ENCODE data around the gene OR2A14. TPM values are rescaled to one million over a fixed set of nuclear protein-coding genes. Genes with fewer than 3 reads are reported as not detected.
A peak's percentile ranks its signal among the peaks of the same experiment; 100 is the strongest.
"Not testable (repeated sequence)": the region's sequence is repeated elsewhere in the genome, so short reads cannot be mapped to it uniquely, and the experiment has no call there.

OR2A14 gene
- polyA plus RNA-seq, 10 donors, result not detected

- DNase-seq, result no peak
Observed at GRCh38 chr7:144148224-144148827, 25.4 kb downstream of the OR2A14 start.

DNA sequence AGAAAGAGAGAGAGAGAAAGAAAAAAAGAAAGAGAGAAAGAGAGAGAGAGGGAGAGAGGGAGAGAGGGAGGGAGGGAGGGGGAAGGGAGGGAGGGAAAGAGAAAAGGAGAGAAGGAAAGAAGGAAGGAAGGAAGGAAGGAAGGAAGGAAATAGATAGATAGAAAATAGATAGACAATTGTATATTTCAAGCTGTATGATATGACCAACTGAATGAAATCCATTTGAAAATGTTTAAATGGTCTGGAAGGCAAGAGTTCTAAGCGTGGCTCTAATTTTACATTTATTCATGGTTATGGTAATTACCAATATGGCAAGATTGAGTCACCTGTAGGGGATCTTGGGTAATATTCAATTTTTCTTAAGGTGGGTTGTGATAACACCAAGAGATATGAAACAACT, 35.9 kb downstream of the OR2A14 start:
- no peak for DNase-seq

DNA sequence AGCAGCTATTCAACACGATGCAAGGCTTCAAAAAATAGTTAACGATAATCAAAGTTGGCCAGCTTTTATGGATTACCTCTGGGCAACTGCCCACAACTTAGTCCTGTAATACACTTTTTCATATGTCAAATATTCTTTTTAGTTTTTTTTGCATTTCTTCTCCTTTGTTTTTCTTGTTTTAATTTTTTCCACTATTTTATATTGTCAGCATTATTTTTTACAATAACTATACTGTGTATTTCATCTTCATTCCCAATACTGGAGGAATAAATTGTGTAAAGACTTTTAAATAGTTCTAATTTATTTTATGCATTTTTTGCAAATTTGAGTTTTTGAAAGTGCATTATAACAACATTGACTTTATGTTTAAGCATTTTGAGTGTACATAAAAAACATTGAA, 41.8 kb downstream of the OR2A14 start:
- no peak for DNase-seq

DNA sequence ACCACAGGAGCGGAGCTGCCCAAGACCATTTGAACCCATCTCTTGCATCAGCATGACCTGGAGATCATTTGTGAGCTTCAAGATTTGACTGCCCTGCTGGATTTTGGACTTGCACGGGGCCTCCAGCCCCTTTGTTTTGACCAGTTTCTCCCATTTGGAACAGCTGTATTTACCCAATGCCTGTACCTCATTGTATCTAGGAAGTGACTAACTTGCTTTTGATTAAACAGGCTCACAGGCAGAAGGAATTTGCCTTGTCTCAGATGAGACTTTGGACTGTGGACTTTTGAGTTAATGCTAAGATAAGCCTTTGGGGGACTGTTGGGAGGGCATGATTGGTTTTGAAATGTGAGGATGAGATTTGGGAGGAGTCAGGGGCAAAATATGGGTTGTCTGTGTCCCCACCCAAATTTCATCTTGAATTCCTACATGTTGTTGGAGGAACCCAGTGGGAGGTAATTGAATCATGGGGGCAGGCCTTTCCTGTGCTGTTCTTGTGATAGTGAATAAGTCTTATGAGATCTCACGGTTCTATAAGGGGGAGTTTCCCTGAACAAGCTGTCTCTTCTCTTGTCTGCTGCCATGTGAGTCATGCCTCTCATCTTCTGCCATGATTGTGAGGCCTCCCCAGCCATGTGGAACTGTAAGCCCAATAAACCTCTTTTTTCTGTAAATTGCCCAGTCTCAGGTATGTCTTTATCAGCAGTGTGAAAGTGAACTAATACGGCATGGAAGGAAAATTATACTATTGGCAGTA, 48.8 kb downstream of the OR2A14 start:
- DNase-seq, result not testable (repeated sequence)

- DNase-seq, result no peak
Observed at GRCh38 chr7:144174613-144175012, 51.6 kb downstream of the OR2A14 start.

DNA sequence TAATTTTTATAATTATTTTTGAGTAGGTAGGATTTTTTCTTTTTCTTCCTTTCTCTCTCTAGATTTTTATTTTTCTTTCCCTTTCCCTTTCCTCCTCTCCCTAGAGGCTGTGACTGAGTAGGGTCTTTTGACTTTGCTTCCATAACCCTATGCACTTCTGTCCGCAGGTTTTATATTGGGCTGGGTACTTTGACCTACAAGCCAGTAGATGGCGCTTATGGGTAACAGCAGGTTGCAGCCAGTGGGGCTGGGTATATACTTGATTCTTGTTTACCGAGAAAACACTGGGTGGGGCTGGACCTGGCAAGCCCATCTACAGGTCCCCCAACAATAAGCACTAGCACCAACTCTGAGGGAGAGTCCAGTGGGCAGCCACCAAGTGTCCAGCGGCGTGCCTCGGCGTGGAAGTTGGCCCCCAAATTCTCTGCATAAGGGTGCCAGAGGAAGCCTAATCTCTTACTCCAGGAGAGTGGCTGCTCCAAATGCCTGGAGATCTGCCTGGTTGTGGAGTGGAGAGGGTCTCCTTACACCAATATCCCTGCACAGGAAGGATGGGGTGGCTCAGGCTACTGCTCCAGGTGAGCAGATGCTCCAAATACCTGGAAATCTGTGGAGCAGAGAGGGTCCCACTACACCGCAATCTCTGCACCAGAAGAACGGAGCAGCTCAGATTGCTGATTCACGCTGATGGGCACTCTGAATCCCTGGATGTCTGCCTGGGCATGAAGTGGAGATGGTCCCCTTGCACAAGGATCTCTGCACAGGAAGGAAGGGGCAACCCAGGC, 55.6 kb downstream of the OR2A14 start:
- DNase-seq, result peak in 2 of 3 donors; percentile 1 to 4

DNA sequence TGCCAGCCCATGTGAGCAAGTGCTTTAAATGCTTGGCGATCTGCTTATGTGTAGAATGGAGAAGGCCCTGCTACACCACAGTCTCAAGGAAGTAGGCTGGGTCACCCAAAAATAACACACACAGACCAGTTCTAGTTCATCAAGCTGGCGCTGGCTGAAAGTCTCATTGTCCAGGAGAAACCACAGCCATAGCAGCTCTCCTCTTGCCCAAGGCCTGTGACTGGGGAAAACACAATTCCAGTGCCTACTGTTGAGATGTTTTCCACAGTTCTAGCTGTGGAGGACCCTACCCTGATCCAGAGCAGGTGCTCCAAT, 56.1 kb downstream of the OR2A14 start:
- DNase-seq, result not testable (repeated sequence)

Other genes starting within 250 kb of the OR2A14 start
- gene TCAF1, start 221.0 kb upstream of the OR2A14 start, polyA plus RNA-seq (ENCODE audit: insufficient read length in 10 of 10), result 100 to 1,000 TPM; 119 to 238 (median 185) TPM
- not detected for gene OR2F2, start 187.9 kb upstream of the OR2A14 start, polyA plus RNA-seq (ENCODE audit: insufficient read length in 10 of 10)
- gene OR2F1, start 168.3 kb upstream of the OR2A14 start, polyA plus RNA-seq (ENCODE audit: insufficient read length in 10 of 10), result under 1 TPM in 4 of 10 donors, not detected in 6; 0.05 to 0.21 (median 0.10) TPM
- under 1 TPM in 1 of 10 donors, not detected in 9; 0.05 TPM for gene OR6B1, start 122.9 kb upstream of the OR2A14 start, polyA plus RNA-seq (ENCODE audit: insufficient read length in 10 of 10)
- gene OR2A5, start 74.2 kb upstream of the OR2A14 start, polyA plus RNA-seq (ENCODE audit: insufficient read length in 10 of 10), result under 1 TPM in 4 of 10 donors, not detected in 6; 0.01 to 0.09 (median 0.04) TPM
- under 1 TPM in 1 of 10 donors, not detected in 9; 0.16 TPM for gene OR2A25, start 53.4 kb upstream of the OR2A14 start, polyA plus RNA-seq (ENCODE audit: insufficient read length in 10 of 10)
- under 1 TPM in 1 of 10 donors, not detected in 9; 0.05 TPM for gene OR2A12, start 36.9 kb upstream of the OR2A14 start, polyA plus RNA-seq (ENCODE audit: insufficient read length in 10 of 10)
- gene OR2A2, start 13.6 kb upstream of the OR2A14 start, polyA plus RNA-seq (ENCODE audit: insufficient read length in 10 of 10), result not detected
- 1 to 10 TPM in 3 of 10 donors, under 1 TPM in 5, not detected in 2; 0.59 to 1.9 (median 0.75) TPM for gene CTAGE4, start 60.3 kb downstream of the OR2A14 start, polyA plus RNA-seq (ENCODE audit: insufficient read length in 10 of 10)
- 1 to 10 TPM in 9 of 10 donors, under 1 TPM in 1; 0.72 to 3.1 (median 1.9) TPM for gene ARHGEF35, start 72.7 kb downstream of the OR2A14 start, polyA plus RNA-seq (ENCODE audit: insufficient read length in 10 of 10)
- gene OR2A42, start 116.4 kb downstream of the OR2A14 start, polyA plus RNA-seq (ENCODE audit: insufficient read length in 10 of 10), result under 1 TPM; 0.19 to 0.85 (median 0.37) TPM
- 1 to 10 TPM in 7 of 10 donors, under 1 TPM in 3; 0.20 to 2.7 (median 1.5) TPM for gene OR2A7, start 141.6 kb downstream of the OR2A14 start, polyA plus RNA-seq (ENCODE audit: insufficient read length in 10 of 10)
- 1 to 10 TPM in 3 of 10 donors, under 1 TPM in 5, not detected in 2; 0.11 to 1.6 (median 0.75) TPM for gene CTAGE8, start 146.1 kb downstream of the OR2A14 start, polyA plus RNA-seq (ENCODE audit: insufficient read length in 10 of 10)
- gene OR2A1, start 189.2 kb downstream of the OR2A14 start, polyA plus RNA-seq (ENCODE audit: insufficient read length in 10 of 10), result under 1 TPM; 0.19 to 0.63 (median 0.39) TPM
- gene ARHGEF5, start 232.2 kb downstream of the OR2A14 start, polyA plus RNA-seq (ENCODE audit: insufficient read length in 10 of 10), result 1 to 10 TPM; 1.6 to 5.5 (median 2.4) TPM